ENCODE data around the gene LECT2. TPM values are rescaled to one million over a fixed set of nuclear protein-coding genes. Genes with fewer than 3 reads are reported as not detected.

LECT2 gene
- total RNA-seq, 3 donors from 2014 or later: not detected

DNA sequence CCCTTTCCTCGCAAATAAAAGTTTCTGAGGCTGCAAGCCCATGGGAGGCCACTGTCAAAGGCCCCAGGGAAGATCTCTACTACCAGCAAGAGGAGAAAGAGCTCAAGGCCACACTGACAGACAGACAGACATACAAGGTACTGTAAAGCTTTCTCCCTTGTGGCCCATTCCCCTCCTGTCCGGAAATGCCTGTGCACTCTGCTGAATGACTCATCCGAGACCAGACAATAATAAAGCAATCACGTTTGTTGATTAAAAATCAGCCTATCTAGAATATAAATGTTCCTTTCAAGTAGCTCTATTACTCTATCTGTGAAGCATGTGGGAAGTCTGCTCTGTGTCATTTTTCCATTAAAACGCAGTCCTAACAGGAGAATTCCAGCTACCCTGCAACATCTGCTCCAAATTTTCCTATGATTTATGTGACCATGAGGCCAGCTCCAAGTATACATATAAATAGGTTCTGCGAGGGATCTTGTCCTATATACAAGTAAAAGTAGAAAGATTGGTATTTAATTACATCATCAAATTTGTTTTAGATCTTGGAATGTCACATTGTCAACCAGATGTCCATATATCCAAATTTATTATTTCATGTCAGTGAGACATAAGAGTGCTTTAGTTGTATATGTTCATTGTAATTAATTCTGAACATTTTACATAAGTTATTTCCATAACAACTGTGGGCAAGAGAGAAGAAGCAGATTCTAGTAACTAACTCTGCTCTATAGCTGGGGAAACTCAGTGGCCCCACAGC lies 39.3 kb upstream of the LECT2 start:
- intact Hi-C loops (cut with DNase I; ENCODE audit: low total_unique reads): no loop called here
- Histone ChIP-seq H3K36me3 (no peaks in the 10 kb centered on the region), H3K27me3 (no peaks in the 10 kb centered on the region), H3K4me1 (no peaks in the 10 kb centered on the region), H3K27ac (peak overlapping the region; percentile 55 to 63), H3K4me3 (no peak overlapping the region), H3K9me3 (no peaks in the 10 kb centered on the region)
- DNase-seq (ENCODE audit: low spot score in 2 of 2): no peak
- TF ChIP-seq POLR2AphosphoS5 (IDR thresholded peaks at IDR 0.05): no peak
- no peak for TF ChIP-seq CTCF (IDR thresholded peaks at IDR 0.05)
- TF ChIP-seq POLR2A (IDR thresholded peaks at IDR 0.05): no peak

GRCh38 chr5:135993335-135993879 lies 38.6 kb upstream of the LECT2 start:
- DNase-seq (ENCODE audit: low spot score in 2 of 2): no peak
- Histone ChIP-seq H3K9me3 (no peaks in the 10 kb centered on the region), H3K4me1 (no peaks in the 10 kb centered on the region), H3K36me3 (no peaks in the 10 kb centered on the region), H3K4me3 (no peak overlapping the region), H3K27me3 (no peaks in the 10 kb centered on the region), H3K27ac (peak overlapping the region; percentile 55 to 63)
- TF ChIP-seq POLR2A (IDR thresholded peaks at IDR 0.05): no peak
- TF ChIP-seq POLR2AphosphoS5 (IDR thresholded peaks at IDR 0.05): peak in 1 of 3 donors; percentile 11
- no peak for TF ChIP-seq CTCF (IDR thresholded peaks at IDR 0.05)
- intact Hi-C loops (cut with DNase I; ENCODE audit: low total_unique reads): no loop called here

GRCh38 chr5:135991429-135991828 lies 36.6 kb upstream of the LECT2 start:
- no peak for TF ChIP-seq POLR2A (IDR thresholded peaks at IDR 0.05)
- no peak for TF ChIP-seq POLR2AphosphoS5 (IDR thresholded peaks at IDR 0.05)
- TF ChIP-seq CTCF (IDR thresholded peaks at IDR 0.05): no peak
- no peaks in the 10 kb centered on the region for H3K27me3 ChIP-seq
- no peaks in the 10 kb centered on the region for H3K36me3 ChIP-seq
- intact Hi-C loops (cut with DNase I; ENCODE audit: low total_unique reads): no loop called here
- no peak for DNase-seq (ENCODE audit: low spot score in 2 of 2)
- no peak overlapping the region for H3K27ac ChIP-seq
- H3K4me3 ChIP-seq: no peak overlapping the region
- no peaks in the 10 kb centered on the region for H3K4me1 ChIP-seq
- no peaks in the 10 kb centered on the region for H3K9me3 ChIP-seq

DNA sequence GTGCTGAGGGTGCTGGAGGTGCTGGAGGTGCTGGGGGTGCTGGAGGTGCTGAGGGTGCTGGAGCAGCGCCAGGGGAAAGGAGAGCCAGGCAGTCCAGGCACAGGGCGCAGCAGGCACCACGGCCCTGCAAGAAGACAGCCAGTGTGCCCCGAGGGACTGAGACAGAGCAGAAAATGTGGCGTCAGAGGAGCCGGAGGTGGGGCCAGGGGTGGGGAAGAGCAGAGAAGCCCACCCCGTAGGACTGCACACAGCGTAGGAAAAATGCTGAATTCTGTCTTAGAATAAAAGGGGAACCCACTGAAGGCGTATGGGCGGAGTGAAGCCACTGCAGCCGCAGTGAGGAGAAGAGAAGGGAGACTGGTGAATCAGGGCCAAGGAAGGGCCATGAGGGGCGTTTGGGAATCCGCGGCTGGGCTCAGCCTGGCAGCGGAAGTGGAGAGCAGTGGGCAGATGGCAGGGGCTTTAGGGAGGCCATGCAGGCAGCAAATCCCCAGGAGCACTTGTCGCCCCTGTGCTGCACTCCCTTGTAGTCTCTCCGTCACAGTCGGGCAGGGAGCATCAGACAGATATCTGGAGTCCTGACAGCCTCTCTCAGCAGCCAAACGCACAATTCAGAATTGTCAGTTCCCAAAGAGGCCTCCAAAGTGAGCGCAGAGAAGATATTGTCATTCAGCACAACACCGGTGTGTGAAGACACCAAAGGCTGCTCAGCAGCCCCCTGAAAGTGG lies 35.9 kb upstream of the LECT2 start:
- intact Hi-C loops (cut with DNase I; ENCODE audit: low total_unique reads): no loop called here
- no peaks in the 10 kb centered on the region for H3K9me3 ChIP-seq
- TF ChIP-seq CTCF (IDR thresholded peaks at IDR 0.05): no peak
- no peak for TF ChIP-seq POLR2AphosphoS5 (IDR thresholded peaks at IDR 0.05)
- no peak for TF ChIP-seq POLR2A (IDR thresholded peaks at IDR 0.05)
- H3K27me3 ChIP-seq: no peaks in the 10 kb centered on the region
- H3K4me1 ChIP-seq: no peaks in the 10 kb centered on the region
- no peak overlapping the region for H3K27ac ChIP-seq
- no peaks in the 10 kb centered on the region for H3K36me3 ChIP-seq
- H3K4me3 ChIP-seq: no peak overlapping the region
- DNase-seq (ENCODE audit: low spot score in 2 of 2): no peak

DNA sequence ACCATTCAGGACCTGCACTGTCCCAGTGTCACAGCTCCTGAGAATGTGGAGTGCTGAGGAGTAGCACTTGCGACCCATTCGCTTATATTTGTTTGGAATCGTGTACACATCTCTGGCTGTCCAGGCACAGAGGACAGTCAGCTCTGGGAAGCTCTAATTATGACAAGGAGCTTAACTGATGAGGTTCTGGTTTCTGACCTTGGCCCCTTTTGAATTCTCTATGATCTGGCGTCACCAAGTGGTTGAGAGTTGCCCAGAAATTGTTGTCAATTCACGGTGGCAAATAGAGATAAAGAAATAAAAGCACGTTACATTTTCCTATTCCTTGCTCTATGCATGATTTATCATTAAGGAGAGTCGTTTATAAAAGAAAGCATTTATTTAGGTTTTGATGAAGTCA lies 34.9 kb upstream of the LECT2 start:
- Histone ChIP-seq H3K4me1 (no peaks in the 10 kb centered on the region), H3K4me3 (no peak overlapping the region), H3K9me3 (no peaks in the 10 kb centered on the region), H3K27ac (no peak overlapping the region), H3K36me3 (no peaks in the 10 kb centered on the region), H3K27me3 (no peaks in the 10 kb centered on the region)
- TF ChIP-seq POLR2AphosphoS5 (IDR thresholded peaks at IDR 0.05) (no peak), CTCF (IDR thresholded peaks at IDR 0.05) (no peak), POLR2A (IDR thresholded peaks at IDR 0.05) (no peak)
- intact Hi-C loops (cut with DNase I; ENCODE audit: low total_unique reads): no loop called here
- DNase-seq (ENCODE audit: low spot score in 2 of 2): no peak

Measured in breast epithelium (tissue), 4 donors.